Measurements from ENCODE around the gene ARHGEF39. TPM values are rescaled to one million over a fixed set of nuclear protein-coding genes. Genes with fewer than 3 reads are reported as not detected.

Gene ARHGEF39
- 0.13 and 0.79 TPM in 2 replicates for total RNA-seq

DNA sequence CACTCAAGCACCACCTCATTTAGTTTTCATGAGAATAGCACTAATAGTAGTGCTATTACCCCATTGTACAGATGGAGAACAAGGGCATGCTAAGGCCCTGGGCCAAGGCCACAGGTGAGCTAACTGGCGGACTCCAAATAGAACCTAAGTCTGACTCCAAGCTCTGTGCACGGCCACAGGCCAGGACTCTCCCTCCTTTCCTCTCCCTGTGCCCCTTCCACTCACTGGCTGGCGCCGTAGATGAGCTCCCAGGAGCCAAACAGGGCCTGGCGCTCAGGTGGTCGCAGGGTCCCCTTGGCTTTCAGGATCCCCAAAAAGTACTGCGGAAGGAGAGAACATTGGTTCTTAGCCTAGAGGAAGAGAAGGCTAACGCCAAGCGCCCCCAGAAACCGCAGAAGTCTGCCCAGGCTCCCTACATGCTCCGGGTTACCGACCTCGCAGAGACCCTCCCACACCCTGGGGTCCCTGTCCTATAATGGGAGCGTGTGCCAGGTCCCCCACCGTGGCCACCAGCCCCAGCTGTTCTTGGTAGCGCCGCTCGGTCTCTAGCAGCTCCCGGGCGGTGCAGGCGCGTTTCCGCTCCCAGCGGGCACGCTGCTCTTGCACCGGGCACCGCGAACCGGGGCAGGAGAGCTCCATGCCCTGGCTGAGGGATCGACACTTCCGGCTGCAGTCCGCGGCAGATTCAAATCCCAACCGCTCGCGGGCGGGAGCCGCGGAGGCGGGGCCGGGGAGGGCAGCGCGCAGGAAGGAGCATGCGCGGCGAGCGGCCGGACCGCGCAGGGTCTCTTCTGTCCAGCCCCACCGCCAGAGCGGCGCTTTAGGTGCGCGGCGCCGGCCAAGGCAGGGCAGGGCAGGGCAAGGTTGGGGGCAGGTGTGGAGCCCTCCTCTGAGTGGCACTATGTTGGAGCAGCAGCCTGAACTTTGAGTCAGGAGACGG, at the start of gene ARHGEF39:
TSS of gene ARHGEF39 (minus strand) at position 665 of the 940 bp plus-strand sequence. CDS start at position 639, 26 bp downstream.
- DNase-seq (ENCODE audit: low read depth) (peak; percentile 70), FAIRE-seq (no peak)
- Histone ChIP-seq H3K4me3 (ENCODE audit: low read depth, low read length) (peak within 1 kb of the TSS; percentile 55), H3K27me3 (ENCODE audit: control insufficient read depth, insufficient read depth, low read length) (no peaks in the 10 kb centered on the region), H3K36me3 (ENCODE audit: control insufficient read depth, insufficient read depth, low read length) (peaks cover 1% of the 10 kb centered on the region)
- TF ChIP-seq, protein P1, sequence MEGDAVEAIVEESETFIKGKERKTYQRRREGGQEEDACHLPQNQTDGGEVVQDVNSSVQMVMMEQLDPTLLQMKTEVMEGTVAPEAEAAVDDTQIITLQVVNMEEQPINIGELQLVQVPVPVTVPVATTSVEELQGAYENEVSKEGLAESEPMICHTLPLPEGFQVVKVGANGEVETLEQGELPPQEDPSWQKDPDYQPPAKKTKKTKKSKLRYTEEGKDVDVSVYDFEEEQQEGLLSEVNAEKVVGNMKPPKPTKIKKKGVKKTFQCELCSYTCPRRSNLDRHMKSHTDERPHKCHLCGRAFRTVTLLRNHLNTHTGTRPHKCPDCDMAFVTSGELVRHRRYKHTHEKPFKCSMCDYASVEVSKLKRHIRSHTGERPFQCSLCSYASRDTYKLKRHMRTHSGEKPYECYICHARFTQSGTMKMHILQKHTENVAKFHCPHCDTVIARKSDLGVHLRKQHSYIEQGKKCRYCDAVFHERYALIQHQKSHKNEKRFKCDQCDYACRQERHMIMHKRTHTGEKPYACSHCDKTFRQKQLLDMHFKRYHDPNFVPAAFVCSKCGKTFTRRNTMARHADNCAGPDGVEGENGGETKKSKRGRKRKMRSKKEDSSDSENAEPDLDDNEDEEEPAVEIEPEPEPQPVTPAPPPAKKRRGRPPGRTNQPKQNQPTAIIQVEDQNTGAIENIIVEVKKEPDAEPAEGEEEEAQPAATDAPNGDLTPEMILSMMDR (IDR thresholded peaks at IDR 0.05; ENCODE audit: insufficient read depth, low read length, severe bottlenecking) = no peak

DNA sequence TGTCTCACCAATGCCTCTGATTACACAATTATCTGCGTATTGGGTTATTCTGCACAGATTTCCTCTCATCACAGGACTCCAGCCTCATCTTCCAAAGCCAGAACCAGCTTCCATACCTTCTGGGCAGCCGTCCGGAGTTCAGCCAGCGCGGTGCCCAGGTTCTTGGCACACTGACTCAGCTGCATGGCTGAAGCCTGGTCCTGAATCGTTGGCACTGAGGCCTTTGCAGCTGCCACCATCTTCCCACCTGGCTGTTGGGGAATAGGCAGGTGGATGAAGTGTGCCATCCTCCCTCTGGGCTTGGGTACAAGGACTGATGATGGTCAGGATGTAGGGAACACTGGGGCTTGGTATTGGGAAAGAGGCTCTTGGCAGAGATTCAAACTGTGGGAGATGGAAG, 49.1 kb upstream of the ARHGEF39 start:
- TF ChIP-seq, protein P1 (IDR thresholded peaks at IDR 0.05; ENCODE audit: insufficient read depth, low read length, severe bottlenecking) = no peak
- Histone ChIP-seq H3K4me3 (ENCODE audit: low read depth, low read length) (no peak overlapping the region), H3K36me3 (ENCODE audit: control insufficient read depth, insufficient read depth, low read length) (peaks cover 62% of the 10 kb centered on the region), H3K27me3 (ENCODE audit: control insufficient read depth, insufficient read depth, low read length) (no peaks in the 10 kb centered on the region)
- FAIRE-seq = no peak
- no peak for DNase-seq (ENCODE audit: low read depth)

GRCh38 chr9:35713578-35713977, 48.6 kb upstream of the ARHGEF39 start:
- DNase-seq (ENCODE audit: low read depth) (no peak), FAIRE-seq (no peak)
- Histone ChIP-seq H3K36me3 (ENCODE audit: control insufficient read depth, insufficient read depth, low read length) (peaks cover 58% of the 10 kb centered on the region), H3K4me3 (ENCODE audit: low read depth, low read length) (no peak overlapping the region), H3K27me3 (ENCODE audit: control insufficient read depth, insufficient read depth, low read length) (no peaks in the 10 kb centered on the region)
- TF ChIP-seq, protein P1 (IDR thresholded peaks at IDR 0.05; ENCODE audit: insufficient read depth, low read length, severe bottlenecking) = no peak

GRCh38 chr9:35712762-35713400, 47.9 kb upstream of the ARHGEF39 start:
- H3K36me3 ChIP-seq (ENCODE audit: control insufficient read depth, insufficient read depth, low read length) = peaks cover 56% of the 10 kb centered on the region

DNA sequence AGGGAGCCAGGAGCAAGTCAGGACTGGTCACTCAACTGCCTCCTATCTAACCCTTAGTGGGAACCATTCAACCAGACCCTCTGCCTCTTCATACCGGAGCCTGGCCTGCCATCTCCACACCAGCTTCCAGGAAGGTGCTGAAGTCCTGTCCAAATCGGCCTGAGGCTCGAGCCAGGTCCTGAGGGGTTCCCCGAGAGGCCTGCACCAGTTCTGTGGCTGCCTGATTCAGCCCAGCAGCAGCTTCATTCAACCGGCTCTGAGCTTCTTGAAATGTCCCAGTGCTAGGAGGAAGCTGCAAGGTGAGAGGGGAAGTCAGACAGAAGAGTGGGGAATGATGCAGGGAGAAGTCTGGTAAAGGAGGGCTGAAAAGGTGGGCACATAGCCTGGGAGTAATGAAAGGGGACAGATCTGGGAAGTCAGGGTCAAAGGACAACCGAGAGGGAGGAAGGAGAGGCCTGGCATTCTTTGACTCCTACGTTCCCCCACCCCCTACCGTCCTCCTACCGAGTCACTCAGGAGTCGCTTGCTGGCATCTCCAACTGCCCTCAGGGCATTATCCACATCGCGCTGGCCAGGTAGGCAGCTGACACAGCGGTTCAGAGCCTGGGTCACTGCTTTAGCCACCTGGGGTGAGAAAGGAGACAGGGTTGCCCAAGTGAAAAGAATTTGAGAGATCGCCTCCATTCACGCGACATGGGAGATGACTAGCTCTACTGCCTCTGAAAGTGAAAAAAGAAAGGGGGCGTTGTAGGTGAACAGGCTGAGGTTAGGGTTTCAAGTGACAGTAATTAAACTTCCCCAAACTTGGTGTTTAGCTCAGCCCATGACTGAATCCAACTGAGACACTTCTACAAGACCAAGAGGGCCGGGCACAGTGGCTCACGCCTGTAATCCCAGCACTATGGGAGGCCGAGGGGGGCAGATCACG, 46.8 kb upstream of the ARHGEF39 start:
- no peaks in the 10 kb centered on the region for H3K27me3 ChIP-seq (ENCODE audit: control insufficient read depth, insufficient read depth, low read length)
- H3K36me3 ChIP-seq (ENCODE audit: control insufficient read depth, insufficient read depth, low read length) = peaks cover 59% of the 10 kb centered on the region
- TF ChIP-seq, protein P1 (IDR thresholded peaks at IDR 0.05; ENCODE audit: insufficient read depth, low read length, severe bottlenecking) = no peak
- DNase-seq (ENCODE audit: low read depth) (no peak), FAIRE-seq (no peak)
- no peak overlapping the region for H3K4me3 ChIP-seq (ENCODE audit: low read depth, low read length)

More at GRCh38 chr9:35712762-35713400, 47.9 kb upstream of the ARHGEF39 start:
- no peak for DNase-seq (ENCODE audit: low read depth)
- no peak for FAIRE-seq
- Histone ChIP-seq H3K4me3 (ENCODE audit: low read depth, low read length) (no peak overlapping the region), H3K27me3 (ENCODE audit: control insufficient read depth, insufficient read depth, low read length) (no peaks in the 10 kb centered on the region)
- TF ChIP-seq, protein P1 (IDR thresholded peaks at IDR 0.05; ENCODE audit: insufficient read depth, low read length, severe bottlenecking) = no peak
